ENCODE data around the gene FOXR1. TPM values are rescaled to one million over a fixed set of nuclear protein-coding genes. Genes with fewer than 3 reads are reported as not detected.
"Not testable (repeated sequence)": the region's sequence is repeated elsewhere in the genome, so short reads cannot be mapped to it uniquely, and the experiment has no call there.

The FOXR1 gene
- total RNA-seq, 1 donor from 2014 or later = not detected

GRCh38 chr11:118948000-118948399 is 23.6 kb upstream of the FOXR1 start:
- ATAC-seq = no peak

GRCh38 chr11:118953265-118953664 is 18.3 kb upstream of the FOXR1 start:
- no peak for ATAC-seq

DNA sequence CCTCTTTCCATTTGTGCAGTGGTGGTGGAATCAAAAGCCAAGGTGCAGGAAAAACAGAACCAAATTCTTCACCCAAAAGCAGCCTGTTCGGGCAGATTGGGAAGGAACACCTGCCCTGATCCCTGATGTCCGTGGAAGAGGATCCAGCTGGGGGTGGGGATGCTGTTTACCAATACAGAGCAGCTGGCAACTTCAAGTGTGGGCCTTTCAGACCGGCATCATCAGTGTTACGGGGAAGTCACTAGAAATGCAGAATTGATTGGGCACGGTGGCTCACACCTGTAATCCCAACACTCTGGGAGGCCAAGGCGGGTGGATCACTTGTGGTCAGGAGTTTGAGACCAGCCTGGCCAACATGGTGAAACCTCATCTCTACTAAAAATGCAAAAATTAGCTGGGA is 17.6 kb upstream of the FOXR1 start:
- ATAC-seq = not testable (repeated sequence)

DNA sequence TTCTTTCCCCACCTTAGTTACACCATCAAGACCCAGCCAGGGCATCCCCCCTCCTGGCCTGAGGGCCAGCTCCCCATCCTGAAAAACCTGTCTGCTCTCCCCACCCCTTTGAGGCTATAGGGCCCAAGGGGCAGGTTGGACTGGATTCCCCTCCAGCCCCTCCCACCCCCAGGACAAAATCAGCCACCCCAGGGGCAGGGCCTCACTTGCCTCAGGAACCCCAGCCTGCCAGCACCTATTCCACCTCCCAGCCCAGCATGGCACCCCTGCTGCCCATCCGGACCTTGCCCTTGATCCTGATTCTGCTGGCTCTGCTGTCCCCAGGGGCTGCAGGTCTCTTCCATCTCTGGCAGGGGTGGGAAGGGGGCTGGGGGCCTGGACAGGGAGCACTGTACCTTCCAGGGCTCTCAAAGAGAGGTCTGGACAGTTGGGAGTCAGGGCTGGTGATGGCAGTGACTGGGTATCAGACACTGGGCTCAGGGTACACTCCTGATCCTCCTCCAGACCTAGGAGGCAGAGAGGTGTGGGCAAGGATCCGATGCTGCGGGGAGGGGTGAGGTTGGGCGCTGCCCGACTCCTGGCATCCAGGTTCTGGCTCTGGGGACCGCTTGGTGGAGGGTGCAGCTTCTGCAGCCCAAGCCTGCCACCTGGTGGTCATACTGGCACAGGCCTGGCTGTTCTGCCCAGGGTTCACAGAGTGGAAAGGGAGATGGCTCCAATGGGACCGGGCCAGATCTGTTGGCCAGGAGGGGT is 15.3 kb upstream of the FOXR1 start, which contains the start of gene UPK2:
Gene UPK2, plus strand, starts transcription at position 205 of the 753 bp plus-strand sequence. Its CDS starts 53 bp downstream, at position 258.
- ATAC-seq = peak; percentile 97

DNA sequence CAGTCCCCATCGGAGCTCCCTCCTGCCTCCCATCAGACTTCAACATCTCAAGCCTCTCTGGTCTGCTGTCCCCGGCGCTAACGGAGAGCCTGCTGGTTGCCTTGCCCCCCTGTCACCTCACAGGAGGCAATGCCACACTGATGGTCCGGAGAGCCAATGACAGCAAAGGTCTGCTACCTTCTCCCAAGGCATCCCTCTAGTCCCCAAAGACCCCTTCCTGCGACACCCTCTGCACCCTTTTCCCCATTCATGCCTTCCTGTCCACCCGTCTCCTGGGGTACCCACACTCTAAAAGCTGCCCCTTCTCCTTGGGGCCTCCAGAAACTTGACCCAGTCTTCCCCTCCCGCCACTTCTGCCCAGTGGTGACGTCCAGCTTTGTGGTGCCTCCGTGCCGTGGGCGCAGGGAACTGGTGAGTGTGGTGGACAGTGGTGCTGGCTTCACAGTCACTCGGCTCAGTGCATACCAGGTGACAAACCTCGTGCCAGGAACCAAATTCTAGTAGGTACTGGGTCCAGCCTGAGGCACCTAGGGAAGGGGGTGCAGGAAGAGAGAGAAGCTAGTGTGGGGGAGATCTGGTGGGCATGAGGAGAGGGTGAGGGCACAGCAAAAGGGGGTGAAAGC is 14.6 kb upstream of the FOXR1 start:
- ATAC-seq = no peak

GRCh38 chr11:118957549-118957948 is 14.0 kb upstream of the FOXR1 start:
- ATAC-seq = no peak

- no peak for ATAC-seq
Observed at GRCh38 chr11:118957968-118958367, 13.6 kb upstream of the FOXR1 start.

GRCh38 chr11:118958577-118958976 is 13.0 kb upstream of the FOXR1 start:
- no peak for ATAC-seq

DNA sequence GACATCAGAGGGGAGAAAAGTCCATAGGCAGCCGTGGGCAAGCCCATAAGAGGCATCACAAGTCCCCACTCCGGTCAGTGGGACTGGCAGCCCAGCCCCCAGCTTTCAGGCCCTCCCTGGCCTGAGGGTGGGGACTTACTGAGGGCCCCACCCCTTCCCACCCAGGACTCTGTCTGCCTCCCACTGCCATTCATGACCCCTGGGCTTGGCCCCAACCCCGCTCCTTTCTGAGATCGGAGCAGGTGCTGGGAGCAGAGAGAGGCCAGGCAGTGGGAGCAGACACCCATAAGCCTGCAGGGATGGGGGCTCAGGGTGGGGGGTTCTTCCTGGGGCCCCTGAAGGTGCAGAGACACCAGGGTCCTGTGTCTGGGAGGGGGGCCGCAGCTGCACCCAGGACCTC is 10.4 kb upstream of the FOXR1 start:
- no peak for ATAC-seq

GRCh38 chr11:118961591-118961990 is 10.0 kb upstream of the FOXR1 start:
- no peak for ATAC-seq

DNA sequence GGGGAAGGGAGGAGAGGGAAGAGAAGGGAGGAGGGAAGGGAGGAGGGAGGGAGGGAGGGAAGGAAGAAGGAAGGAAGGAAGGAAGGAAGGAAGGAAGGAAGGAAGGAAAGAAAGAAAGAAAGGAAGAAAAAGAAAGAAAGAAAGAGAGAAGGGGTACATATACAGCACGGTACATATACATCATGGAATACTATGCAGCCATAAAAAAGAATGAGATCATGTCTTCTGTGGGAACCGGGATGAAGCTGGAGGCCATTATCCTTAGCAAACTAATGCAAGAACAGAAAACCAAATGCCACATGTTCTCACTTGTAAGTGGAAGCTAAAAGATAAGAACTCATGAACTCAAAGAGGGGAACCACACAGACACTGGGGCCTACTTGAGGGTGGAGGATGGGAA is 2.1 kb upstream of the FOXR1 start:
- ATAC-seq = not testable (repeated sequence)

GRCh38 chr11:118973985-118974384 is 2.4 kb downstream of the FOXR1 start:
- ATAC-seq = peak; percentile 37

GRCh38 chr11:118975771-118976709 is 4.5 kb downstream of the FOXR1 start:
- no peak for ATAC-seq

- peak; percentile 25 for ATAC-seq
Observed at GRCh38 chr11:118979434-118979833, 7.9 kb downstream of the FOXR1 start.

GRCh38 chr11:118980191-118980881 is 8.8 kb downstream of the FOXR1 start:
- ATAC-seq = peak; percentile 29

- ATAC-seq = not testable (repeated sequence)
Observed at GRCh38 chr11:118984337-118984736, 12.8 kb downstream of the FOXR1 start.

- ATAC-seq = no peak
Observed at GRCh38 chr11:118984825-118985224, 13.3 kb downstream of the FOXR1 start.

DNA sequence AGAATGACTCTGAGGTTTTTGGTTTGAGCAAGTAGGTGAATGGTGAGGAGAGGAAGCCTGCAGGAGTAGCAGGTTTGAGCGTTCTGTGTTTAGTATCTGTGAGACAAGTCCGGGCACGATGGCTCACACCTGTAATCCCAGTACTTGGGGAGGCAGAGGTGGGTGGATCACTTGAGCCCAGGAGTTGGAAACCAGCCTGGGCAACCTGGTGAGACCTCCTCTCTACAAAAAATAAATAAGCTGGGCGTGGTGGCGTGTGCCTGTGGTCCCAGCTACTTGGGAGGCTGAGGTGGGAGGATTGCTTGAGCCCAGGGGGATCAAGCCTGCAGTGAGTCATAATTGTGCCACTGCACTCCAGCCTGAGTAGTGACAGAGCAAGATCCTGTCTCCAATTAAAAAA is 16.7 kb downstream of the FOXR1 start:
- peak; percentile 97 for ATAC-seq

- ATAC-seq = not testable (repeated sequence)
Observed at GRCh38 chr11:118991486-118992038, 20.0 kb downstream of the FOXR1 start.

GRCh38 chr11:118996926-118997626 is 25.5 kb downstream of the FOXR1 start:
- peak; percentile 4 for ATAC-seq

Measured in esophagus mucosa (tissue), 1 donor.